ENCODE measurements around the gene CSTB. TPM values are rescaled to one million over a fixed set of nuclear protein-coding genes. Genes with fewer than 3 reads are reported as not detected.

CSTB gene
- total RNA-seq, 2 donors from 2014 or later: 30.7 to 32.3 TPM

GRCh38 chr21:43793243-43793642 lies 17.1 kb upstream of the CSTB start:
- Mint-ChIP-seq H3K4me3 (no peak overlapping the region), H3K4me1 (ENCODE audit: low read depth) (peaks cover 27% of the 10 kb centered on the region), H3K36me3 (ENCODE audit: insufficient read depth in 2 of 2) (peaks cover 7 to 26% of the 10 kb centered on the region in 2 donors), H3K27ac (peak overlapping the region; percentile 63), H3K9me3 (no peaks in the 10 kb centered on the region), H3K27me3 (ENCODE audit: low read depth) (no peaks in the 10 kb centered on the region)
- no peak for DNase-seq
- no peak for ATAC-seq (replicated peaks in 1 of 2)

- H3K27ac Mint-ChIP-seq: peak overlapping the region; percentile 63
- peaks cover 27% of the 10 kb centered on the region for H3K4me1 Mint-ChIP-seq (ENCODE audit: low read depth)
- H3K27me3 Mint-ChIP-seq (ENCODE audit: low read depth): no peaks in the 10 kb centered on the region
- peak overlapping the region; percentile 59 to 62 for H3K4me3 Mint-ChIP-seq
- ATAC-seq (replicated peaks in 1 of 2): no peak
- peaks cover 7 to 25% of the 10 kb centered on the region in 2 donors for H3K36me3 Mint-ChIP-seq (ENCODE audit: insufficient read depth in 2 of 2)
- no peak for DNase-seq
- H3K9me3 Mint-ChIP-seq: no peaks in the 10 kb centered on the region
These were observed 16.3 kb upstream of the CSTB start for GRCh38 chr21:43792406-43792805.

- Mint-ChIP-seq H3K27ac (peak overlapping the region; percentile 71), H3K36me3 (ENCODE audit: insufficient read depth in 2 of 2) (peaks cover 4 to 20% of the 10 kb centered on the region in 2 donors), H3K4me1 (ENCODE audit: low read depth) (peaks cover 27% of the 10 kb centered on the region), H3K27me3 (ENCODE audit: low read depth) (no peaks in the 10 kb centered on the region), H3K4me3 (peak overlapping the region; percentile 90 to 96), H3K9me3 (no peaks in the 10 kb centered on the region)
- DNase-seq (no peak), ATAC-seq (replicated peaks in 1 of 2) (no peak)
These were observed 14.0 kb upstream of the CSTB start for GRCh38 chr21:43790010-43790524.

- Mint-ChIP-seq H3K36me3 (ENCODE audit: insufficient read depth in 2 of 2) (peaks cover 4 to 18% of the 10 kb centered on the region in 2 donors), H3K4me1 (ENCODE audit: low read depth) (peaks cover 28% of the 10 kb centered on the region), H3K4me3 (peak within 1 kb of the TSS; percentile 90 to 96), H3K9me3 (no peaks in the 10 kb centered on the region), H3K27me3 (ENCODE audit: low read depth) (no peaks in the 10 kb centered on the region), H3K27ac (peak within 1 kb of the TSS; percentile 91)
- ATAC-seq (replicated peaks in 1 of 2) (peak; percentile 90), DNase-seq (peak; percentile 94 to 98)
These were observed 13.3 kb upstream of the CSTB start, which contains the start of gene RRP1 for GRCh38 chr21:43789276-43790009. TSS of gene RRP1 (plus strand) at chr21:43789577. CDS start at chr21:43789630, 53 bp downstream.

GRCh38 chr21:43786807-43787440 lies 10.8 kb upstream of the CSTB start:
- DNase-seq (no peak), ATAC-seq (replicated peaks in 1 of 2) (no peak)
- H3K27me3 Mint-ChIP-seq (ENCODE audit: low read depth): no peaks in the 10 kb centered on the region
- H3K36me3 Mint-ChIP-seq (ENCODE audit: insufficient read depth in 2 of 2): peaks cover 1 to 5% of the 10 kb centered on the region in 2 donors
- H3K4me1 Mint-ChIP-seq (ENCODE audit: low read depth): peaks cover 45% of the 10 kb centered on the region
- H3K27ac Mint-ChIP-seq: no peak overlapping the region
- H3K9me3 Mint-ChIP-seq: no peaks in the 10 kb centered on the region
- no peak overlapping the region for H3K4me3 Mint-ChIP-seq

GRCh38 chr21:43786300-43786806 lies 10.2 kb upstream of the CSTB start:
- H3K4me3 Mint-ChIP-seq: no peak overlapping the region

GRCh38 chr21:43785134-43785533 lies 9.0 kb upstream of the CSTB start:
- peaks cover 0 to 1% of the 10 kb centered on the region in 2 donors for H3K36me3 Mint-ChIP-seq (ENCODE audit: insufficient read depth in 2 of 2)
- ATAC-seq (replicated peaks in 1 of 2) (no peak), DNase-seq (no peak)
- peaks cover 42% of the 10 kb centered on the region for H3K4me1 Mint-ChIP-seq (ENCODE audit: low read depth)
- H3K4me3 Mint-ChIP-seq: no peak overlapping the region
- no peaks in the 10 kb centered on the region for H3K9me3 Mint-ChIP-seq
- no peaks in the 10 kb centered on the region for H3K27me3 Mint-ChIP-seq (ENCODE audit: low read depth)
- no peak overlapping the region for H3K27ac Mint-ChIP-seq

More at GRCh38 chr21:43786300-43786806, 10.2 kb upstream of the CSTB start:
- Mint-ChIP-seq H3K36me3 (ENCODE audit: insufficient read depth in 2 of 2) (peaks cover 1 to 2% of the 10 kb centered on the region in 2 donors), H3K27ac (no peak overlapping the region), H3K27me3 (ENCODE audit: low read depth) (no peaks in the 10 kb centered on the region), H3K9me3 (no peaks in the 10 kb centered on the region), H3K4me1 (ENCODE audit: low read depth) (peaks cover 47% of the 10 kb centered on the region)
- no peak for DNase-seq
- ATAC-seq (replicated peaks in 1 of 2): no peak

GRCh38 chr21:43783098-43783700 lies 7.1 kb upstream of the CSTB start:
- DNase-seq: peak in 1 of 2 donors; percentile 12
- H3K27ac Mint-ChIP-seq: peak overlapping the region; percentile 74

GRCh38 chr21:43782431-43783097 lies 6.5 kb upstream of the CSTB start:
- H3K27ac Mint-ChIP-seq: peak overlapping the region; percentile 74
- DNase-seq (peak in 1 of 2 donors; percentile 17), ATAC-seq (replicated peaks in 1 of 2) (peak; percentile 63 to 73)
- no peaks in the 10 kb centered on the region for H3K27me3 Mint-ChIP-seq (ENCODE audit: low read depth)
- H3K36me3 Mint-ChIP-seq (ENCODE audit: insufficient read depth in 2 of 2): no peaks in the 10 kb centered on the region
- peak overlapping the region; percentile 65 to 69 for H3K4me3 Mint-ChIP-seq
- peaks cover 61% of the 10 kb centered on the region for H3K4me1 Mint-ChIP-seq (ENCODE audit: low read depth)
- no peaks in the 10 kb centered on the region for H3K9me3 Mint-ChIP-seq

More at GRCh38 chr21:43783098-43783700, 7.1 kb upstream of the CSTB start:
- ATAC-seq (replicated peaks in 1 of 2): peak in 1 of 2 donors; percentile 53
- peak overlapping the region; percentile 65 to 69 for H3K4me3 Mint-ChIP-seq
- H3K9me3 Mint-ChIP-seq: no peaks in the 10 kb centered on the region
- H3K36me3 Mint-ChIP-seq (ENCODE audit: insufficient read depth in 2 of 2): no peaks in the 10 kb centered on the region
- no peaks in the 10 kb centered on the region for H3K27me3 Mint-ChIP-seq (ENCODE audit: low read depth)
- peaks cover 56% of the 10 kb centered on the region for H3K4me1 Mint-ChIP-seq (ENCODE audit: low read depth)

GRCh38 chr21:43781846-43782245 lies 5.7 kb upstream of the CSTB start:
- H3K4me3 Mint-ChIP-seq: peak overlapping the region; percentile 65 to 69
- H3K4me1 Mint-ChIP-seq (ENCODE audit: low read depth): peaks cover 64% of the 10 kb centered on the region
- H3K27me3 Mint-ChIP-seq (ENCODE audit: low read depth): no peaks in the 10 kb centered on the region
- peak overlapping the region; percentile 74 for H3K27ac Mint-ChIP-seq
- H3K36me3 Mint-ChIP-seq (ENCODE audit: insufficient read depth in 2 of 2): no peaks in the 10 kb centered on the region
- DNase-seq (no peak), ATAC-seq (replicated peaks in 1 of 2) (no peak)
- no peaks in the 10 kb centered on the region for H3K9me3 Mint-ChIP-seq

- H3K27me3 Mint-ChIP-seq (ENCODE audit: low read depth): no peaks in the 10 kb centered on the region
- DNase-seq (no peak), ATAC-seq (replicated peaks in 1 of 2) (no peak)
- H3K4me1 Mint-ChIP-seq (ENCODE audit: low read depth): peaks cover 75% of the 10 kb centered on the region
- H3K27ac Mint-ChIP-seq: peak overlapping the region; percentile 24
- H3K4me3 Mint-ChIP-seq: peak overlapping the region in 1 of 2 donors; percentile 18
- H3K36me3 Mint-ChIP-seq (ENCODE audit: insufficient read depth in 2 of 2): peaks cover 1 to 3% of the 10 kb centered on the region in 2 donors
- H3K9me3 Mint-ChIP-seq: no peaks in the 10 kb centered on the region
These were observed 3.6 kb upstream of the CSTB start for GRCh38 chr21:43779660-43780059.
